GM21619 (cell line): ENCODE data around the gene FLT3LG.

ENCODE experiments used
- ATAC-seq: cut with Tn5 transposase; IDR thresholded peaks from one replicate; pipeline ENCODE4 v1.9.1; 2021; ENCODE audit not compliant: unreplicated experiment

FLT3LG gene

DNA sequence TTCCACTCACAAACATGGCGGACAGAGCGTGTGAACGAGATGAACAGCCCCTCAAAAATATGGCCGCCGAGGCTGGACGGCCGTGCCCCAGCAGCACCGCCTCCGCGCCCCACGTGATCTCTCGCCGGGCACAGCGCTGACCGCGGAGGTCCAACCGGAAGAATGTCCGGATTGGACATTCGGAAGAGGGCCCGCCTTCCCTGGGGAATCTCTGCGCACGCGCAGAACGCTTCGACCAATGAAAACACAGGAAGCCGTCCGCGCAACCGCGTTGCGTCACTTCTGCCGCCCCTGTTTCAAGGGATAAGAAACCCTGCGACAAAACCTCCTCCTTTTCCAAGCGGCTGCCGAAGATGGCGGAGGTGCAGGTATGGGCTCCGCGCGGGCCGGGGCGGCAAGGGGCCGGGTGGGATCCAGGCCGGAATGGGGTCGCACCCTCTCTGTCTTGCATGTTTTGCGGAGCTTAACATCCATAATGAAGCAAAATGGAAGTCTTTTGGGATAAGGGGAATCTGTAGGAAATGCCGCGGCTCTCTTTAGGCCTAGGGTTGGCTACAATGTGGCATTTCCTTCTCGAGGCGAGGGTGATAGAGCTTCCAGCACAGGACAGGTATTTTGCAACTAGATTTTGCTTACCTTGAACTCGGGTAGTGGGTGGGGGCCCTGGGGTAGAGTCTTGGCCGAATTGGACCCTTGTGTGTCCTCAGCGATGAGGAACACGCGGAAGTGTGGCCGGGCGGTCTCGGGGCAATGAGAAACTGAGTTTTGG is 13.4 kb downstream of the FLT3LG start, which contains the start of gene RPL13A:
Gene RPL13A, plus strand, starts transcription at position 332 of the 769 bp plus-strand sequence. Its CDS starts 22 bp downstream, at position 354.
- peak; percentile 84 for ATAC-seq

DNA sequence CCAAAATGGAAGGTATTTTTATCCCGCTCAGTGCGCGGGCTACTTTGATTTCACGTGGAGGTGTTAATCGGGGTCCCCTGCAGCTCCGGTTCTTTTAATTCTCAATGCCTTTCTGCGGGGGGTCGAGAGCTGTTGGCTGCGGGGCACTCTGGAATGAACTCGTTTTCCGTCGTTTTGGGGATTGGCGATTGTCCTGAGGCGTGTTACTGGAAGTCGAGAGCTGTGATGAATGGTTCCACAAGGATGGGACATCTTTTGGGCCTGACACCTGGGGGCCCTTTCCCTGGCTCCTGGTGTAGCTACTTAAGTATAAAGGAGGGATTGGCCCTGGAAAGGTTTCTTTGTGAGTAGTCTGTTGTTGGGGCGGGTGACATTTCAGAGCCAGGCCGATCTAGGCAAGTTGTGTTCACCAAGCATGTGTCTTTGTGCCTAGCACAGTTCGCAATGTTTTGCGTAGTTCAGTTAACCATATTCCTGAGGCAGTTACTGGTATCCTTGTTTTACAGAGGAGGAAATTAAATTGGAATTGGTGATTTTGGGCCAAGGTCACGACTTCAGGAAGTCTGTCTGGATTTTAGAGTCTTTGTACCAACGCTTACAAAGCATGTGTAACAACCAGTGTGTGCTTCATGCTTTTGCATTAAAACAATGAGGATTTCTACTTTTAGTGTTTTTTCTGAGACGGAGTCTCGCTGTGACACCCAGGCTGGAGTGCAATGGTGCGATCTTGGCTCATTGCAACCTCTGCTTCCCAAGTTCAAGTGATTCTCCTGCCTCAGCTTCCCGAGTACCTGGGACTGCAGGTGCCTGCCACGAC is 14.2 kb downstream of the FLT3LG start:
- no peak for ATAC-seq

DNA sequence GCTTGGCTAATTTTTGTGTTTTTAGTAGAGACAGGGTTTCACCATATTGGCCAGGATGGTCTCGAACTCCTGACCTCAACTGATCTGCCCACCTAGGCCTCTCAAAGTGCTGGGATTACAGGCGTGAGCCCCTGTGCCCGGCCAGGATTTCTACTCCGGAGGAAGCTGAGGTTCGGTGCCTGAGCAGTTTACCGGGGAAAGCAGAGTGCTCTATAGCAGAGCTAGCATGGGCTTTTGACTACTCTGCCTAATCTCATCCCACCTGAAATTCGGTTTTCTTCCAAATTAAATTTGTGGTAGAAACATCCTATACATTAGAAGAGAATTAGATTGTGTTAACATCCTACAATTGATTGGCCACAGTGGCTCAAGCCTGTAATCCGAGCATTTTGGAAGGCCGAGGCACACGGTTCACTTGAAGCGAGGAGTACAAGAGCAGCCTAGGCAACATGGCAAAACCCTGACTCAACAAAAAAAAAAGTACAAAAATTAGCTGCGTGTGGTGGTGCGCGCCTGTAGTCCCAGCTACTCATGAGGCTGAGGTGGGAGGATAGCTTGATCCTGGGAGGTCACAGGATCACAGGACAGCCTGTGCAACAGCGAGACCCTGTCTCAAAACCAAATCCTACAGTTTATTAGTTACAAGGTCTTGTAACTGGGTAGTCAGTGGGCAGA is 15.0 kb downstream of the FLT3LG start:
- ATAC-seq = no peak

DNA sequence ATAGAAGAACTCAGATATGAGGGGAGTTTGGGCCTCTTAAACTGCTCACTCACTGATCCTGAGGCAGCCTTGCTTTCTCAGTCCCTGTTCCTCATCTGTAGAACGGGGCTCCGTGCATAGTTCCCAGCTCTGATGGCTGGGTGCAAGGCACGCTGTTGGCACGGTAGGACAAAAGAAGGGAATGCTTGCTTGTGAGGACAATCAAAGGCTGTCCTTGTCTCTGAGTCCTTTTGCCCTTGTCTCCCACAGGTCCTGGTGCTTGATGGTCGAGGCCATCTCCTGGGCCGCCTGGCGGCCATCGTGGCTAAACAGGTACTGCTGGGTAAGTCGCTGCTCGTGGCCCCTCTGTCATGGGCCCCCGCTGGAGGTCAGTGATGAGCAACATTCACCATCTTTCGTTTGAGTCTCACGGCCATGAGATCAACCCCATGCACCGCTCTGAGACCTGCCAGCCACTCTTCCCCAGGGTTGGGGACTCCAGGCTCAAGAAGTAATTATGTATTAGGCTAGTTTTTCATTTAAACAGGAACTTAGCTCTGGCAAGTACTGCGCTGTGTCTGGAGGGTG is 15.7 kb downstream of the FLT3LG start:
- no peak for ATAC-seq

DNA sequence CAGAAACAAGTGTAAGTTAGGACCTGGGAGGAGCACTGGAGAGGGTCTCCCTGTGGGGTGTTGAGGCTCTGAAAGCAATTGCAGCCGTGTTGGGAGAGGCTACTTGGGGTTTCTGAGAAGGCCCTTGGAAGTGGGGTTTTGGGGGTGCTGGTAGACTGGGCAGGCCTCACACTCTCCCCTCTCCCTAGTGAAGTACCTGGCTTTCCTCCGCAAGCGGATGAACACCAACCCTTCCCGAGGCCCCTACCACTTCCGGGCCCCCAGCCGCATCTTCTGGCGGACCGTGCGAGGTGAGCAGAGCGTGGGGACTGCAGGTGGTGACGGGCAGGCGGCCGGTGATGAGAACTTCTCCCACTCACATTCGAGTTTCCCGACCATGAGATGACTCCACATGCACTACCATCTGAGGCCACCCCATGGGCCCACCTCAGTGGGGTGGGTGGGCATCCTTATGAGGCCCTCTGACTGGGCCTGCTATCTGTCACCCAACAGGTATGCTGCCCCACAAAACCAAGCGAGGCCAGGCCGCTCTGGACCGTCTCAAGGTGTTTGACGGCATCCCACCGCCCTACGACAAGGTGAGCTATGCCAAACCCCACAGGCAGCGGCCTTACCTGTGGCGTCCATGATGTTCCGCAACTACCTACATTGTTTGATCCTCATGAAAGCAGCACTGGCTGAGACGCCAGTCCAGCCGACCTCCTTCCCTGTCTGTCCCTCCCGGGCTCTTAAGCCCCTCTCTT is 16.4 kb downstream of the FLT3LG start:
- no peak for ATAC-seq

DNA sequence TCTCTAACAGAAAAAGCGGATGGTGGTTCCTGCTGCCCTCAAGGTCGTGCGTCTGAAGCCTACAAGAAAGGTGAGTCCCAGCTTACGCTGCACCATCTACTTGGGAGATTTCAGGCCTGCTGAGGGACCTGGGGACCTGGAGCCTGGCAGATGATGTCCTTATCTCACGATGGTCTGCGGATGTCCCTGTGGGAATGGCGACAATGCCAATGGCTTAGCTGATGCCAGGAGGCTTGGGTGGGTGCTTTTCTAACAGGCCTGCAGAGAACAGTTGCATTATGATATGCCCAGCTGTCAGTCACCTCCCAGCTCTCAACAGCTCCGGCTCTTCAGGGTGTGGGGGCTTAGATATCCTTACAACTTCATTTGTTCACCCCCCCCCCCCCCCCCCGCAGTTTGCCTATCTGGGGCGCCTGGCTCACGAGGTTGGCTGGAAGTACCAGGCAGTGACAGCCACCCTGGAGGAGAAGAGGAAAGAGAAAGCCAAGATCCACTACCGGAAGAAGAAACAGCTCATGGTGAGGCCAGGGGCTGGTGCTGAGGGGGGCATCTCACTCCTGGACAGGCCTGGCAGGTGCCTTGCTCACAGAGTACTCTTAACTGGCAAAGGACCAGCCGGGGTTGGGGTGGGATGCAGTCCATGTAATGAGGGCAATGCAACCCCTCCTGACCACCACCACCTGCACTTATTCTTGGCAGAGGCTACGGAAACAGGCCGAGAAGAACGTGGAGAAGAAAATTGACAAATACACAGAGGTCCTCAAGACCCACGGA is 17.2 kb downstream of the FLT3LG start:
- no peak for ATAC-seq

DNA sequence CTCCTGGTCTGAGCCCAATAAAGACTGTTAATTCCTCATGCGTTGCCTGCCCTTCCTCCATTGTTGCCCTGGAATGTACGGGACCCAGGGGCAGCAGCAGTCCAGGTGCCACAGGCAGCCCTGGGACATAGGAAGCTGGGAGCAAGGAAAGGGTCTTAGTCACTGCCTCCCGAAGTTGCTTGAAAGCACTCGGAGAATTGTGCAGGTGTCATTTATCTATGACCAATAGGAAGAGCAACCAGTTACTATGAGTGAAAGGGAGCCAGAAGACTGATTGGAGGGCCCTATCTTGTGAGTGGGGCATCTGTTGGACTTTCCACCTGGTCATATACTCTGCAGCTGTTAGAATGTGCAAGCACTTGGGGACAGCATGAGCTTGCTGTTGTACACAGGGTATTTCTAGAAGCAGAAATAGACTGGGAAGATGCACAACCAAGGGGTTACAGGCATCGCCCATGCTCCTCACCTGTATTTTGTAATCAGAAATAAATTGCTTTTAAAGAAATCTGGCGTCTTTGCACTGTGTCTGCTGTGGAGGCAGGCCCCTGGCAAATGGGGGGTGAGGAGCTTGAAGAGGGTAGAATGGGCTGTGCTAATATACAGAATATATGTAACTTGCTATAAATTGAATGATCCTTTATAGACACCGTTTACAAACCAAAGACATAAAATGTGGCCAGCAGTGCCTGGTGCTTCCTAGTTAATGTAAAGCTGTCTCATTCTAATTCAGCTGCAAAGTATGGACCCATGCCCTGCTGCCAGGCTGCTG is 18.0 kb downstream of the FLT3LG start:
- no peak for ATAC-seq

DNA sequence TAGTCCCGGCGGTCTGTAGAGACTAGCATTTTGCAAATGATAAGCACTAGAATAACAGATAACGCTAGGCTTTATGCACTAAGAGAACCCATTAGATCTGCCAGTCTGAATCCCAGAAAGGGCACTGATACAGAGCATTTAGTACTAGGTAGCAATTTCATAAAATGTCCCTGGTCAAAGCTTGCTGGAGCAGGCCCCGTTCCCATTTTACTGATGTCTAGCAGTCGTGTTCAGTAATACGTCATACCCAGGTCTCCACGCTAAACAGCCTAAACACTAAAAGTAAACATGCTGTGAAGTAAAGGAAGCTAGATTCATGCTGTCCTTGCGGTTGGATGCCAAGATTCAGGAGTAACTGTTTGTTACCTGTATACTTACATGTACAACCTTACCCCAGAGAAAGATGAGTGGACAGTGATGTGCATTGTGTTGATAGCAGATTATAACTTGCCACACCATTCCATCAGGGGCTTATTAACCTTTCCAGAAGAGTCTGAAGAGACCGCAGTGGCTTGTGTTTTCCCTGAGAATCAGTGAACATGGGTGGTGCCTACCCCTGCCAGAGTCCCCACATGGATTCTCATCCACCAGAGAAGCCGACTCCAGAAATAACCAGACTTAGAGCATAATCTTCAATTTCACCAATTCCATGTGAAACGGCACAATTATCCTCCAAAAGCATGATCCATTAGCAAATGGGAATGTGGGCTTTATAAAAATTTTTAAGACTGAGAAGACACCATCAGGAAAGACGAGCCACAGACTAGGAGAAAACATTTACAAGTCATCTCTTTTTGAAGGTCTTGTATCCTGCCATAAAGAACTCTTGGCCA is 18.8 kb downstream of the FLT3LG start:
- ATAC-seq = no peak

DNA sequence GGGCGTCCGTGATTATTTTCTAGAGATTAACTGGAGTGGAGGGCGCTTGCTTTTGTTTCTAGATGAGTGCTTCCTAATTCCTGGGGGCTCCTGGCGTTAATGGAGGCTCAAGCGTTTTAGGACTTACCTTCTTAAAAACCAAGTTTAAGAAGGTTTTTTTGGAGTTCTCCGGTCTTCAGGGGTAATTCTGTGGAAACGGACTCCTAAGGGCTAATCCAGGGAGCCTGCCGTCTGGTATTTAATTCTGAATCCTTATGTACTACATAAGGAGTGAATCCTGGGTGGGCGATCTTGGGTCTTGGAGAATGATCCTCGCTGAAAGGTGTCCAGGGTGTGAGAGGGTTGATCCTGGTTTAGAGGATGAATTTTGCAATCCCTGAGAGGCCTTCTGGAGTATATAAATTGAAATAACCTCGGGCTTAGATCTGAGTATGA is 22.6 kb downstream of the FLT3LG start:
- ATAC-seq = no peak

DNA sequence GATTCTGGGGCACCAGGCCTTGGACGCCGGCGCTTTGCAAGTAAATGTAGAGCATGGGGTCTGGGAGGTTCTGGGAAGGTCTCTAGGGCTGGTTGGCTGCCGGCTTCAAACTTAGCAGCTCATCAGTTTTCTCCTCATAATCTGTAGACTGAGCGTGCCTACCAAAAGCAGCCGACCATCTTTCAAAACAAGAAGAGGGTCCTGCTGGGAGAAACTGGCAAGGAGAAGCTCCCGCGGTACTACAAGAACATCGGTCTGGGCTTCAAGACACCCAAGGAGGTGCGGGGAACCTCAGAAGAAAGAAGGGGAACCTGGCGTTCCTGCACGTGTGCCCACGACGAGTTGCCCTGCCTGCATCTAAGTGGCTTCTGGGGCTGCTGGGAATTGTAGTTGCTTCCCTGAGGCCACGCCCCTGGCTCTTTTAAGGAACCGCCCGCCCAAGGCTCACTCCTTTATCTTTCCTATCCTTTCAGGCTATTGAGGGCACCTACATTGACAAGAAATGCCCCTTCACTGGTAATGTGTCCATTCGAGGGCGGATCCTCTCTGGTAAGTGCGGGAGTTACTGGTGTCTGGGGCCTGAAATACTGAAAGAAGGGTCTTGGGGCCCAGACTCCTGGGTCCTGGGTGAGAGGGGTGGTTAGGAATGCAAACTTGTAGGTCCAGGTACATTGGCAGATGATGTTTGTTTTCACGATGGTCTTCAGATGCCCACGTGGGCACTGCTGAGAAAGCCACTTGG is 23.2 kb downstream of the FLT3LG start:
- no peak for ATAC-seq

DNA sequence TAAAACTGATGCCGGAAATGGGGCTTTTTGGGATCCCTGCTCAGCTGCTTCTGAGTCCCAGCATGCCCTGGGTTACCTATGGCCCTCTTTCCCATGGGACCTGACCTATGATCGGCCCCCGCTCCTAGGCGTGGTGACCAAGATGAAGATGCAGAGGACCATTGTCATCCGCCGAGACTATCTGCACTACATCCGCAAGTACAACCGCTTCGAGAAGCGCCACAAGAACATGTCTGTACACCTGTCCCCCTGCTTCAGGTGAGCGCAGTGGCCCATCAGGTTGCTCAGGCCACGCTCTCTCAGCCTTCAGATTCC is 23.7 kb downstream of the FLT3LG start:
- ATAC-seq = no peak

DNA sequence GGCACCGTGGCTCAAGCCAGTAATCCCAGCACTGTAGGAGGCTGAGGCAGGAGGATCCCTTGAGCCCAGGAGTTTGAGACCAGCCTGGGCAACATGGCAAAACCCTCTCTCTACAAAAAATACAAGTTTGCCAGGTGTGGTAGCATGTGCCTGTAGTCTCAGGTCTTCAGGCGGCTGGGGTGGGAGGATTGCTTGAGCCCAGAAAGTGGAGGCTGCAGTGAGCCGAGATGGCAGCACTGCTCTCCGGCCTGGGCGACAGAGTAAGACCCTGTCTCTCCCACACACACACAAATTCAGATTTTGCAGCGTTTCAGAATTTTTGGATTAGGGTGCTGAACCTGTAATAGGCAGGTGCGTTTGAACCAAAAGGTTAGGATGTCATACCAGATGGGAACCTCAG is 24.5 kb downstream of the FLT3LG start:
- no peak for ATAC-seq

DNA sequence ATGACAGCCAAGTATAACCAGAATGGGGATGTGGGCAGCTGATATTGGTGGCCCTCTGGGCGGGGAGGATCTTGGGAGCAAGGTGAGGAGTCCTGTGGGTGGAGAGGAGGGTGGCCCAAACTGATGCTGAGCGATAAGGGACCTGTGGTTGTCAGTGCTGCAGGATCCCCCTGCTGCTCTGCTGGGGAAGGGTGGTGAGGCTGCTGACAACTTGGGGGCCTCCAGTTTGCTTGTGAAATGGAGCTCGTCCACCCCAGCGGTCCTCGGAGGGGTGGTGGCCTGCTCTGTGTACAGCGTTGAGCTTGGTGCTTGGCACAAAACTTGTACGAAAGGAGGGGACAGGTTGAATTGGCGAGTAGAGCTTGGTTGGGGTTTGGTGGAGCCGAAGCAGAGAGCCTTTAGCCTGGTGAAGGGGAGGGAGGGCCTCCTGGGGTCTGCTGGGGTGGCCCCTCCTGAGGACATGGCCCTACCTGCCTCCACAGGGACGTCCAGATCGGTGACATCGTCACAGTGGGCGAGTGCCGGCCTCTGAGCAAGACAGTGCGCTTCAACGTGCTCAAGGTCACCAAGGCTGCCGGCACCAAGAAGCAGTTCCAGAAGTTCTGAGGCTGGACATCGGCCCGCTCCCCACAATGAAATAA is 25.1 kb downstream of the FLT3LG start:
- no peak for ATAC-seq

DNA sequence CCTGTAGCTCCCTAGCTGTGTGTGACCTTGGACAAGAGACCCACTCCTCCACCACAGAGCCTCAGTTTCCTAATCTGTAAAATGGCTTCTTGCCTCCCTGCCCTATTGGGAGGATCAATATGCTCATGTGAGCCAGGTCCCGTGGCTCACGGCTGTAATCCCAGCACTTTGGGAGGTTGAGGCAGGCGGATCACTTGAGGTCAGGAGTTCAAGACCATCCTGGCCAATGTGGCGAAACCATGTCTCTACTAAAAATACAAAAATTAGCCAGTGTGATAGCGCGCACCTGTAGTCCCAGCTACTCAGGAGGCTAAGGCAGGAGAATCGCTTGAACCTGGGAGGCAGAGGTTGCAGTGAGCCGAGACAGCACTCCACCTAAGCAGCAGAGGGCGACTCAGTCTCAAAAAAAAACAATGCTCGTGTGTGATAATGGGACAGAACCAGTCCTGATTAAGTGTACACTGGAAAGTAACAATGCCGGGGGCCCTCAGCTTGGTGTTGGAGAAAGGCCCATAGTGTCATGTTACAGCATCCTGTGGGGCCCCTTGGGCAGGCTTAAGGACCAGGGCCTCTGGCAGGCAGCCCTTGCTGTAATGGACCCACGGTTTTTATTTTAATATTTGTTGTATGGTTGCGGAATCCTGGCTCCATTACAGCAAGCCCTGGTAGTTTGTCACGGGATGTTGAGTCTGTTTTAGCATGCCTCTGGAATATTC is 29.0 kb downstream of the FLT3LG start:
- no peak for ATAC-seq

DNA sequence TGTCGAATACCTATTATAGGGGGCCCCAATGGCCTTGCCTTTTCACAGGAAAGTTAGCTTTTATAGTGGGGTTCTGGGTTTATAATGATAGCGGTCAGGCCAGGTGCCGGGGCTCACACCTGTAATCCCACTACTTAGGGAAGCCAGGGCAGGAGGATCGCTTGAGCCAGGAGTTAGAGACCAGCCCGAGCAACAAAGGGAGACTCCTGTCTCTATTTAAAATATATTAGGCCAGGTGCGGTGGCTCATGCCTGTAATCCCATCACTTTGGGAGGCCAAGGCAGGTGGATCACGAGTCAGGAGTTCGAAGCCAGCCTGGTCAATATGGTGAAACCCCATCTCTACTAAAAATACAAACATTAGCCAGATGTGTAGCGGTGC is 29.6 kb downstream of the FLT3LG start:
- no peak for ATAC-seq

DNA sequence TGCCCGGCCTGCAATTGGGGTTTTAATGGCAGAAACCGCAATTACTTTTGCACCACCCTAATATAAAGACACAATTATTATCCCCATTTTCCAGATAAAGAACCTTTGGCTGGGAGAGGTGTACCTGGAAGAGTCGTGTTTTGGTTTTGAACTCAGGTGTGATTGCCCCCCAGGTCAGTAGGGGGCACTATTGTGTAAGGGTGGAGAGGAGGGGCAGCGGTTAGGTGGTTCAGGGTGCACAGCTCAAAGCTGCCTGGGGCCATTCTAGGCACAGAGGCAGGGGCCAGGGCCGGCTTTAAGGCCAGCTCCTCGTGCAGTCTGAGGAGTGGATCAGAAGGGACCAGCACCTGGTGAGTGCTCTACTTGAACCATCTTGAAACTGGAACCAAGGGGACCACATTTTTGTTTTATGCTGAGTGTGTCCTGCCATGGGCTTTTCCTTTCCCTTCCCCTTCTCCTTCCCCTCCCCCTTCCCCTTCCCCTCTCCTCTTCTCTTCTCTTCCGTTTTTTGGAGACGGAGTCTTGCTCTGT is 32.6 kb downstream of the FLT3LG start:
- no peak for ATAC-seq
